A549 (cell line): Measurements from ENCODE around the gene SF3B4. TPM values are rescaled to one million over a fixed set of nuclear protein-coding genes. Genes with fewer than 3 reads are reported as not detected.
A peak's percentile ranks its signal among the peaks of the same experiment; 100 is the strongest.

Experiments
- BCL3 ChIP-seq: fragments of >200 bp; sonication (Bioruptor Twin); formaldehyde crosslinking; IDR thresholded peaks from 3 replicates; pipeline ENCODE4 v1.6.1; 2016
- BHLHE40 ChIP-seq: IDR thresholded peaks from 2 replicates; pipeline ENCODE4 v1.6.1; 2012; ENCODE audit warnings: low read depth, low read length, inconsistent platforms
- CHD4 ChIP-seq: fragments of 200-600 bp; sonication (generic); IDR thresholded peaks from 2 replicates; pipeline ENCODE4 v1.6.1; 2016; ENCODE audit warnings: antibody characterized with exemption, mild to moderate bottlenecking, borderline replicate concordance
- CTCF ChIP-seq: fragments of >200 bp; sonication (Bioruptor Twin); formaldehyde crosslinking; IDR thresholded peaks from 3 replicates; pipeline ENCODE4 v1.5.1; 2016
- E2F6 ChIP-seq: IDR thresholded peaks from 2 replicates; pipeline ENCODE4 v1.6.1; 2012; ENCODE audit warnings: low read depth, borderline replicate concordance
- EHF ChIP-seq: fragments of 250-450 bp; sonication (Bioruptor Pico); IDR thresholded peaks from 2 replicates; pipeline ENCODE4 v1.5.0; 2020; ENCODE audit warnings: mild to moderate bottlenecking
- EHMT2 ChIP-seq: fragments of 200-600 bp; sonication (generic); IDR thresholded peaks from 2 replicates; pipeline ENCODE4 v1.6.1; 2016; ENCODE audit warnings: antibody characterized with exemption, low read depth, mild to moderate bottlenecking, moderate library complexity
- GATA3 ChIP-seq: IDR thresholded peaks from 2 replicates; pipeline ENCODE4 v1.6.1; 2012; ENCODE audit warnings: borderline replicate concordance
- HOXB13 ChIP-seq: fragments of 250-450 bp; sonication (Bioruptor Pico); IDR thresholded peaks from 2 replicates; pipeline ENCODE4 v1.5.0; 2020; ENCODE audit warnings: low read depth, mild to moderate bottlenecking, moderate library complexity
- HOXB5 ChIP-seq: fragments of 250-450 bp; sonication (Bioruptor Pico); IDR thresholded peaks from 2 replicates; pipeline ENCODE4 v1.5.0; 2020; ENCODE audit warnings: mild to moderate bottlenecking, moderate library complexity
- JUNB ChIP-seq: fragments of >200 bp; sonication (Bioruptor Twin); formaldehyde crosslinking; IDR thresholded peaks from 2 replicates; pipeline ENCODE4 v1.6.1; 2016
- POLR2A ChIP-seq: IDR thresholded peaks from 2 replicates; pipeline ENCODE4 v1.6.1; 2012; ENCODE audit warnings: mild to moderate bottlenecking, low read length
- POLR2AphosphoS2 ChIP-seq: conservative IDR thresholded peaks from 2 replicates; pipeline ENCODE4 v1.6.1; 2012; ENCODE audit warnings: low read length, improper control_type of control experiment, inconsistent platforms
- RNF2 ChIP-seq: fragments of 200-600 bp; sonication (generic); IDR thresholded peaks from 2 replicates; pipeline ENCODE4 v1.6.1; 2016; ENCODE audit warnings: low read depth, mild to moderate bottlenecking, antibody characterized with exemption, moderate library complexity, borderline replicate concordance
- SREBF2 ChIP-seq: fragments of 450-650 bp; IDR thresholded peaks from 2 replicates; pipeline ENCODE4 v1.6.1; 2014; ENCODE audit warnings: mild to moderate bottlenecking, moderate library complexity
- TFCP2L1 ChIP-seq: fragments of 250-450 bp; sonication (Bioruptor Pico); IDR thresholded peaks from 2 replicates; pipeline ENCODE4 v1.5.0; 2021; ENCODE audit warnings: mild to moderate bottlenecking
- USF2 ChIP-seq: fragments of 450-650 bp; IDR thresholded peaks from 2 replicates; pipeline ENCODE4 v1.6.1; 2014; ENCODE audit warnings: antibody characterized with exemption
- ZC3H11A ChIP-seq: fragments of 450-650 bp; IDR thresholded peaks from 2 replicates; pipeline ENCODE4 v1.6.1; 2014; ENCODE audit warnings: antibody characterized with exemption, mild to moderate bottlenecking
- polyA plus RNA-seq, 4 experiments: library from polyadenylated mRNA; depleted of rRNA in 3 of 4; stranded (reverse); fragments of >200 nt; fragmentation: RNase III in 1 of 4; extraction: RNeasy Plus Mini Kit Qiagen cat#74134 plus additional on column Dnase treatment in 1 of 4; gene quantifications; 2 replicates in 3 of 4; 3 replicates in 1 of 4; pipeline ENCODE4 v1.2.3, GENCODE V29; 2011 to 2017
- TF ChIP-seq, protein P1 (sequence below): fragments of 250-450 bp; sonication (Bioruptor Pico); IDR thresholded peaks from 2 replicates; pipeline ENCODE4 v1.5.0; 2020; ENCODE audit warnings: low read depth, mild to moderate bottlenecking, moderate library complexity
- TF ChIP-seq, protein P2 (sequence below): fragments of 200-600 bp; sonication (generic); IDR thresholded peaks from 2 replicates; pipeline ENCODE4 v1.6.1; 2016; ENCODE audit warnings: antibody characterized with exemption, mild to moderate bottlenecking, moderate library complexity

Gene SF3B4
- polyA plus RNA-seq, 2 of the 4 experiments (the other 2 are of a cell fraction), result 71.2 to 94.6 TPM

- no peak for TF ChIP-seq RNF2
- no peak for TF ChIP-seq EHF
- no peak for TF ChIP-seq ZC3H11A
- no peak for TF ChIP-seq CHD4
- TF ChIP-seq GATA3, result peak; percentile 9; the same call in 1 of the 2 replicates
- TF ChIP-seq E2F6, result peak; percentile 58; the same call in 1 of the 2 replicates
- no peak for TF ChIP-seq EHMT2
- TF ChIP-seq CTCF, result no peak
- no peak for TF ChIP-seq SREBF2
- no peak for TF ChIP-seq POLR2AphosphoS2
- TF ChIP-seq HOXB13 (CRISPR knock-in tag), result no peak
- TF ChIP-seq, protein P1, sequence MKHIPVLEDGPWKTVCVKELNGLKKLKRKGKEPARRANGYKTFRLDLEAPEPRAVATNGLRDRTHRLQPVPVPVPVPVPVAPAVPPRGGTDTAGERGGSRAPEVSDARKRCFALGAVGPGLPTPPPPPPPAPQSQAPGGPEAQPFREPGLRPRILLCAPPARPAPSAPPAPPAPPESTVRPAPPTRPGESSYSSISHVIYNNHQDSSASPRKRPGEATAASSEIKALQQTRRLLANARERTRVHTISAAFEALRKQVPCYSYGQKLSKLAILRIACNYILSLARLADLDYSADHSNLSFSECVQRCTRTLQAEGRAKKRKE, result no peak
- TF ChIP-seq USF2, result 0 out of 2 replicates have a peak, but pooled peaks have one; percentile 3
- TF ChIP-seq BCL3, result peak; percentile 93
- TF ChIP-seq, protein P2, sequence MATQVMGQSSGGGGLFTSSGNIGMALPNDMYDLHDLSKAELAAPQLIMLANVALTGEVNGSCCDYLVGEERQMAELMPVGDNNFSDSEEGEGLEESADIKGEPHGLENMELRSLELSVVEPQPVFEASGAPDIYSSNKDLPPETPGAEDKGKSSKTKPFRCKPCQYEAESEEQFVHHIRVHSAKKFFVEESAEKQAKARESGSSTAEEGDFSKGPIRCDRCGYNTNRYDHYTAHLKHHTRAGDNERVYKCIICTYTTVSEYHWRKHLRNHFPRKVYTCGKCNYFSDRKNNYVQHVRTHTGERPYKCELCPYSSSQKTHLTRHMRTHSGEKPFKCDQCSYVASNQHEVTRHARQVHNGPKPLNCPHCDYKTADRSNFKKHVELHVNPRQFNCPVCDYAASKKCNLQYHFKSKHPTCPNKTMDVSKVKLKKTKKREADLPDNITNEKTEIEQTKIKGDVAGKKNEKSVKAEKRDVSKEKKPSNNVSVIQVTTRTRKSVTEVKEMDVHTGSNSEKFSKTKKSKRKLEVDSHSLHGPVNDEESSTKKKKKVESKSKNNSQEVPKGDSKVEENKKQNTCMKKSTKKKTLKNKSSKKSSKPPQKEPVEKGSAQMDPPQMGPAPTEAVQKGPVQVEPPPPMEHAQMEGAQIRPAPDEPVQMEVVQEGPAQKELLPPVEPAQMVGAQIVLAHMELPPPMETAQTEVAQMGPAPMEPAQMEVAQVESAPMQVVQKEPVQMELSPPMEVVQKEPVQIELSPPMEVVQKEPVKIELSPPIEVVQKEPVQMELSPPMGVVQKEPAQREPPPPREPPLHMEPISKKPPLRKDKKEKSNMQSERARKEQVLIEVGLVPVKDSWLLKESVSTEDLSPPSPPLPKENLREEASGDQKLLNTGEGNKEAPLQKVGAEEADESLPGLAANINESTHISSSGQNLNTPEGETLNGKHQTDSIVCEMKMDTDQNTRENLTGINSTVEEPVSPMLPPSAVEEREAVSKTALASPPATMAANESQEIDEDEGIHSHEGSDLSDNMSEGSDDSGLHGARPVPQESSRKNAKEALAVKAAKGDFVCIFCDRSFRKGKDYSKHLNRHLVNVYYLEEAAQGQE, result no peak
- no peak for TF ChIP-seq BHLHE40
- TF ChIP-seq HOXB5 (CRISPR knock-in tag), result no peak
- TF ChIP-seq POLR2A, result peak; percentile 89
- no peak for TF ChIP-seq TFCP2L1 (CRISPR knock-in tag)
- TF ChIP-seq JUNB, result no peak
Observed at GRCh38 chr1:149927563-149928400, at the start of gene SF3B4 (continued).
